ENCODE results near the gene ELAVL3. TPM values are rescaled to one million over a fixed set of nuclear protein-coding genes. Genes with fewer than 3 reads are reported as not detected.
"Not testable (repeated sequence)": the region's sequence is repeated elsewhere in the genome, so short reads cannot be mapped to it uniquely, and the experiment has no call there.

The ELAVL3 gene
- total RNA-seq, 6 experiments from 2014 or later, result not detected

DNA sequence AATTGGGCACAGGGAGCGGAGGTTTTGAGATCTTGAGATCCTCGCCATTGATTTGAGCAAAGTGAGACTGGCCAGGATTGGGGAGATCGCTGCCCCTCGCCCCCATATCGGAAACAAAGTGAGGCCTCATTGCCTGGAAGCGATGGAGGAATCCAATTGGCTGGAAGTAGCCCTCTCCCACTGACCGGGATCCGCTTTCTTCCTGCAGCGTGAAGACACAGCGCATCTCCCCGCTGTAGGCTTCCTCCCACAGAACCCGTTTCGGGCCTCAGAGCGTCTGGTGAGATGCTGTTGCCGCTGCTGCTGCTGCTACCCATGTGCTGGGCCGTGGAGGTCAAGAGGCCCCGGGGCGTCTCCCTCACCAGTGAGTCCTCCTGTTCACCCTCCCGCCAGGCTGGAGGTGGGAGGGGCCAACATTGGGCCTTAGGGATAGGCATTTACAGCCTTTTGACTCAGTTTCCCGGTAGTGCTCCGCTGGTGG lies 45.0 kb downstream of the ELAVL3 start:
- Histone ChIP-seq H3K27me3 (no peaks in the 10 kb centered on the region), H3K9me3 (no peaks in the 10 kb centered on the region), H3K27ac (peak overlapping the region; percentile 47 to 72 (median 67)), H3K36me3 (peaks cover 0 to 39% (median 15%) of the 10 kb centered on the region in 4 donors), H3K4me1 (peaks cover 0 to 11% (median 5%) of the 10 kb centered on the region in 4 donors), H3K4me3 (peak overlapping the region; percentile 72 to 89 (median 83))
- TF ChIP-seq POLR2A (IDR thresholded peaks at IDR 0.05), result peak; percentile 3
- TF ChIP-seq, protein P1, sequence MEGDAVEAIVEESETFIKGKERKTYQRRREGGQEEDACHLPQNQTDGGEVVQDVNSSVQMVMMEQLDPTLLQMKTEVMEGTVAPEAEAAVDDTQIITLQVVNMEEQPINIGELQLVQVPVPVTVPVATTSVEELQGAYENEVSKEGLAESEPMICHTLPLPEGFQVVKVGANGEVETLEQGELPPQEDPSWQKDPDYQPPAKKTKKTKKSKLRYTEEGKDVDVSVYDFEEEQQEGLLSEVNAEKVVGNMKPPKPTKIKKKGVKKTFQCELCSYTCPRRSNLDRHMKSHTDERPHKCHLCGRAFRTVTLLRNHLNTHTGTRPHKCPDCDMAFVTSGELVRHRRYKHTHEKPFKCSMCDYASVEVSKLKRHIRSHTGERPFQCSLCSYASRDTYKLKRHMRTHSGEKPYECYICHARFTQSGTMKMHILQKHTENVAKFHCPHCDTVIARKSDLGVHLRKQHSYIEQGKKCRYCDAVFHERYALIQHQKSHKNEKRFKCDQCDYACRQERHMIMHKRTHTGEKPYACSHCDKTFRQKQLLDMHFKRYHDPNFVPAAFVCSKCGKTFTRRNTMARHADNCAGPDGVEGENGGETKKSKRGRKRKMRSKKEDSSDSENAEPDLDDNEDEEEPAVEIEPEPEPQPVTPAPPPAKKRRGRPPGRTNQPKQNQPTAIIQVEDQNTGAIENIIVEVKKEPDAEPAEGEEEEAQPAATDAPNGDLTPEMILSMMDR (IDR thresholded peaks at IDR 0.05), result no peak
- WGBS (ENCODE audit: insufficient coverage, low coverage, low lambda C conversion rate, missing lambda C conversion rate), result 0% methylated on average over 8 of the region's 21 CpGs
- intact Hi-C loops (cut with DNase I), result no loop called here
- DNase-seq, result peak in 2 of 3 donors; percentile 47 to 60
- peak in 1 of 4 donors; percentile 1 for ATAC-seq

DNA sequence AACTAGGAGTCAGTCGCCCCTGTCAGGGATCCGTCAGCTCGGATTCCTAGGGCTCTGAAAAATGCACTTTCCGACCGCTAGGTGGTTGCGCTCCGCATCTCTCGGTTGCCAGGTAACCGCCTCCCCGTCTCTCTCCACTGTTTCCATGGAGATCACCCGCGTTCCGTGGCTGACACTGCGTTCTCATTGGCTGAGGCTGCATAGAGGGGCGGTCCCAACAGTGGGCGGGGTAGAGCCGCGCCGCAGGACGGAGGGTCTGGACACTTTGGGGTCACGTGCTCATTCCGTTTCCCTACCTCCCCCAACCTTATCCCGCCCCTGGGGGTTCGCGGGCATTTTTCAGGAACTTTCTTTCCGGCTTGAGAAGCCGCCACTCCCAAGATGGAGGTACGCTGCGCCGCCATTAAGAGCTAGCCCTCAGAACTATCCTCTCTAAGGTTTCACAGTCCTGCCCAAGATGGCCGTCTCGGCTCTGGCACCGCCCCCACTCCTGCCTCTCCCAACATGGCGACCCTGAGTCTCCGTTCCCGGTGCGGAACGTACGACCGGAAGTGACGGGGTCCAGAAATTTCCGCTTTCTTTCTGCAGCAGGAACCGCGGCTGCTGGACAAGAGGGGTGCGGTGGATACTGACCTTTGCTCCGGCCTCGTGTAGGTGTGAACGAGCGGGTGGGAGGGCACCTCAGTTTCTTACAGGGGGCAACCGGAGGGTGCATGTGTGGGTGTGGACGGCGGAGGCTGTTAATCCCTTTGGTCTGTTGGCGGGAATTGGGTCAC lies 45.6 kb downstream of the ELAVL3 start, which contains the start of the genes ODAD3 and PRKCSH:
Gene ODAD3 (minus strand): TSS at position 65 of the 776 bp plus-strand sequence. CDS start 105 bp downstream, outside the sequence.
Gene PRKCSH (plus strand): TSS at position 579 of the 776 bp plus-strand sequence. CDS start 483 bp downstream, outside the sequence.
- ATAC-seq (peak; percentile 94 to 97 (median 96)), DNase-seq (peak; percentile 99 to 100 (median 100))
- Histone ChIP-seq H3K36me3 (peaks cover 0 to 33% (median 13%) of the 10 kb centered on the region in 4 donors), H3K27ac (peak within 1 kb of the TSS; percentile 47 to 72 (median 67)), H3K27me3 (no peaks in the 10 kb centered on the region), H3K4me1 (peaks cover 0 to 11% (median 5%) of the 10 kb centered on the region in 4 donors), H3K4me3 (peak within 1 kb of the TSS; percentile 72 to 89 (median 83)), H3K9me3 (no peaks in the 10 kb centered on the region)
- intact Hi-C loops (cut with DNase I), result no loop called here
- 0% methylated on average over 30 of the region's 53 CpGs for WGBS (ENCODE audit: insufficient coverage, low coverage, low lambda C conversion rate, missing lambda C conversion rate)
- TF ChIP-seq, protein P1 (IDR thresholded peaks at IDR 0.05), result peak; percentile 81 to 98 (median 90)
- peak; percentile 39 for TF ChIP-seq POLR2A (IDR thresholded peaks at IDR 0.05)

DNA sequence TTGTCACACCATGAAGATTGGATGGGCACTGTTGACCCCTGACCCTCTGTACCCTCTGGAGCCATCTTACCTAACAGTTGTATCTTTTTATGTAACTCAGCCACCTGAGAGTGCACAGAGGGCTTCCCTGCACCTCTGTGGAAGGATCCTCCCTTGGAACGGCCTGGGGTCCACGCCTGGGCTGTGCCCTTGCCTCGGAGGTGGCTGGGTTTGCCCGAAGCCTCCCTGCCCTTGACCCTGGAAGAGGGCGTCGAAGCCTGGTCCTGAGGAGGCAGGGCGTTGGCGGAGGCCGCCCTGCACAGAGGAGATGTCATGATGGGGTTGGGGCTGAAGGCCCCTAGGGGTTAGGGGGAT lies 46.2 kb downstream of the ELAVL3 start:
- H3K27me3 ChIP-seq, result no peaks in the 10 kb centered on the region
- intact Hi-C loops (cut with DNase I), result no loop called here
- H3K4me3 ChIP-seq, result peak overlapping the region in 2 of 3 donors; percentile 27 to 72
- H3K27ac ChIP-seq, result peak overlapping the region; percentile 23 to 47 (median 24)
- DNase-seq (no peak), ATAC-seq (peak in 2 of 4 donors; percentile 1)
- TF ChIP-seq POLR2A (IDR thresholded peaks at IDR 0.05), result no peak
- TF ChIP-seq, protein P1 (IDR thresholded peaks at IDR 0.05), result no peak
- 2% methylated on average over 7 of the region's 9 CpGs for WGBS (ENCODE audit: insufficient coverage, low coverage, low lambda C conversion rate, missing lambda C conversion rate)
- H3K4me1 ChIP-seq, result peaks cover 0 to 11% (median 5%) of the 10 kb centered on the region in 4 donors
- peaks cover 0 to 27% (median 10%) of the 10 kb centered on the region in 4 donors for H3K36me3 ChIP-seq
- no peaks in the 10 kb centered on the region for H3K9me3 ChIP-seq

DNA sequence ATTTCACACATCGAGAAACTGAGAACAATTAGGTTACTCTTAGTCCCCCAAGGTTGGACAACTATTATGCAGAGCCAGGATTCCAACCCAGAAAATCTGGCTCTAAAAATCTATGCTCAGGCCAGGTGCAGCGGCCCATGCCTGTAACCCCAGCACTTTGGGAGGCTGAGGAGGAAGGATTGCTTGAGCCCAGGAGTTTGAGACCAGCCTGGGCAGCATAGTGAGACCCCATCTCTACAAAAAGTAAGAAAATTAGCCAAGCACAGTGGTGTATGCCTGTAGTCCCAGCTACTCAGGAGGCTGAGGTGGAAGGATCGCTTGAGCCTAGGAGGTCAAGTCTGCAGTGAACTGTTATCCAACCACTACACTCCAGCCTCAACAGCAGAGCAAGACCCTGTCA lies 47.3 kb downstream of the ELAVL3 start:
- WGBS (ENCODE audit: insufficient coverage, low coverage, low lambda C conversion rate, missing lambda C conversion rate), result 92% methylated on average over 2 of the region's 3 CpGs
- Histone ChIP-seq H3K36me3 (peaks cover 0 to 15% (median 6%) of the 10 kb centered on the region in 4 donors), H3K4me1 (peaks cover 0 to 11% (median 5%) of the 10 kb centered on the region in 4 donors)
- H3K9me3 ChIP-seq; ATAC-seq; intact Hi-C loops (cut with DNase I); DNase-seq; H3K4me3 ChIP-seq; H3K27ac ChIP-seq; H3K27me3 ChIP-seq: not testable (repeated sequence)

DNA sequence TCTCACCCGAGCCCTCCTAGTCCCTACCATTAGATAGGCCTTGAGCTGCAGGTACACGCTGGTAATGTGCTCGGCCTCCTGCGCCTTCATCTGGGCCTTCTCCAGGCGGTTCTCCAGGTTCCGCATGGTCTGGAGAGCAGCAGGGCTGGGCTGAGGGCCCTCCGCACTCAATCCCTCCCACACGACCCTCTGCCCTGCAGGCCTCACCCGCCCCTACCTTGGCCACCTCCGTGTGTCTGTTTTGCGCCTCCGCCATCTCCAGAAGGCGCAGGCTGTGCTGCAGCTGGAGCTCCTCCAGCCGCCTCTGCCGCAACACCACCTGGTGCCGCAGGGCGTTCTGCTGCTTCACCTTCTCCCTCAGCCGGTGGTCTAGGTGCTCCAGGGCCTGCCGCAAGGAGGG lies 54.2 kb downstream of the ELAVL3 start:
- intact Hi-C loops (cut with DNase I), result no loop called here
- Histone ChIP-seq H3K4me3 (no peak overlapping the region), H3K36me3 (no peaks in the 10 kb centered on the region), H3K9me3 (no peaks in the 10 kb centered on the region), H3K27ac (no peak overlapping the region), H3K4me1 (peaks cover 0 to 4% (median 0%) of the 10 kb centered on the region in 4 donors), H3K27me3 (no peaks in the 10 kb centered on the region)
- ATAC-seq, result no peak
- 83% methylated on average over 1 of the region's 19 CpGs for WGBS (ENCODE audit: insufficient coverage, low coverage, low lambda C conversion rate, missing lambda C conversion rate)
- no peak for TF ChIP-seq POLR2A (IDR thresholded peaks at IDR 0.05)
- TF ChIP-seq, protein P1 (IDR thresholded peaks at IDR 0.05), result no peak
- no peak for DNase-seq
